ENCODE measurements around the gene SPATA2.
A peak's percentile ranks its signal among the peaks of the same experiment; 100 is the strongest.

DNA sequence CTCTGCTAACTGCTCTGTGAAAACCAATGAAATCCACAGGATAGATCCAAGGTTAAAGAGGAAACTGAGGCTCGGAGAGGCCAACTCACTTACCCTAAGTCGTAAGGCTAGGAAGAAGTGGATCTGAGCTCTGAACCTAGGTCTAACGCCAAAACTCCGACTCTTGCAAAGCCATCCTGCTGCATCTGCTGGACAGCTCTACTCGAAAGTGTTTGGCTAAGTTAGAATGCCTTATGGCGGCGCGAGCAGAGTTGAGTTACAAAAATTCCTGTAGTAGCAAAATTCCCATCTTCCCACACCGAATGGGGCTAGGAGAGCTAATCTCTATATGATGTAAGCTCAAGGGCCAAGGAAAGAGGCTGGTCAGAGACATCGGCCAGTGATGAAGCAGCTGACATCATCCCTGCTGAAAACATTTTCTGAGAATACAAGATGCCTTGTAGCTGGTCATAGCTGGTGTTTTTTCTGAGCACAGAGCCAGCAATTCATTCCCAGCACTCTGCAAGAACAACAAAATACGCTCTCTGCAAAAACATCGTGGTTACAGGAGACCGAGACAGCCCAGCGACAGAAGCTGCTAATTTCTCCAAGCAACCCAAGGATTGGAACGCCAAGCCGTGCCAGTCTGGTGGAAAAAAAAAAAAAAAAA is 1.8 kb downstream of the SPATA2 start:
- TF ChIP-seq ONECUT2 (CRISPR knock-in tag; IDR thresholded peaks at IDR 0.05) (no peak), RFX5 (IDR thresholded peaks at IDR 0.05; ENCODE audit: low read depth, low read length) (no peak), ZNF205 (CRISPR knock-in tag; IDR thresholded peaks at IDR 0.05) (no peak), JUN (CRISPR knock-in tag; IDR thresholded peaks at IDR 0.05) (no peak), RNF2 (conservative IDR thresholded peaks at IDR 0.05; ENCODE audit: low read depth) (no peak), RAD21 (CRISPR knock-in tag; IDR thresholded peaks at IDR 0.05) (no peak), RXRA (CRISPR knock-in tag; IDR thresholded peaks at IDR 0.05) (no peak), HCFC1 (IDR thresholded peaks at IDR 0.05; ENCODE audit: low read depth, low read length) (no peak), HDAC2 (CRISPR knock-in tag; IDR thresholded peaks at IDR 0.05) (no peak), POLR2A (IDR thresholded peaks at IDR 0.05; ENCODE audit: insufficient read depth in 1 of 2, low read depth in 2 of 2, low read length in 2 of 2) (no peak)
- TF ChIP-seq, protein P1, sequence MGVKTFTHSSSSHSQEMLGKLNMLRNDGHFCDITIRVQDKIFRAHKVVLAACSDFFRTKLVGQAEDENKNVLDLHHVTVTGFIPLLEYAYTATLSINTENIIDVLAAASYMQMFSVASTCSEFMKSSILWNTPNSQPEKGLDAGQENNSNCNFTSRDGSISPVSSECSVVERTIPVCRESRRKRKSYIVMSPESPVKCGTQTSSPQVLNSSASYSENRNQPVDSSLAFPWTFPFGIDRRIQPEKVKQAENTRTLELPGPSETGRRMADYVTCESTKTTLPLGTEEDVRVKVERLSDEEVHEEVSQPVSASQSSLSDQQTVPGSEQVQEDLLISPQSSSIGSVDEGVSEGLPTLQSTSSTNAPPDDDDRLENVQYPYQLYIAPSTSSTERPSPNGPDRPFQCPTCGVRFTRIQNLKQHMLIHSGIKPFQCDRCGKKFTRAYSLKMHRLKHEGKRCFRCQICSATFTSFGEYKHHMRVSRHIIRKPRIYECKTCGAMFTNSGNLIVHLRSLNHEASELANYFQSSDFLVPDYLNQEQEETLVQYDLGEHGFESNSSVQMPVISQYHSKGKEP (CRISPR knock-in tag; IDR thresholded peaks at IDR 0.05): no peak
- TF ChIP-seq, protein P2, sequence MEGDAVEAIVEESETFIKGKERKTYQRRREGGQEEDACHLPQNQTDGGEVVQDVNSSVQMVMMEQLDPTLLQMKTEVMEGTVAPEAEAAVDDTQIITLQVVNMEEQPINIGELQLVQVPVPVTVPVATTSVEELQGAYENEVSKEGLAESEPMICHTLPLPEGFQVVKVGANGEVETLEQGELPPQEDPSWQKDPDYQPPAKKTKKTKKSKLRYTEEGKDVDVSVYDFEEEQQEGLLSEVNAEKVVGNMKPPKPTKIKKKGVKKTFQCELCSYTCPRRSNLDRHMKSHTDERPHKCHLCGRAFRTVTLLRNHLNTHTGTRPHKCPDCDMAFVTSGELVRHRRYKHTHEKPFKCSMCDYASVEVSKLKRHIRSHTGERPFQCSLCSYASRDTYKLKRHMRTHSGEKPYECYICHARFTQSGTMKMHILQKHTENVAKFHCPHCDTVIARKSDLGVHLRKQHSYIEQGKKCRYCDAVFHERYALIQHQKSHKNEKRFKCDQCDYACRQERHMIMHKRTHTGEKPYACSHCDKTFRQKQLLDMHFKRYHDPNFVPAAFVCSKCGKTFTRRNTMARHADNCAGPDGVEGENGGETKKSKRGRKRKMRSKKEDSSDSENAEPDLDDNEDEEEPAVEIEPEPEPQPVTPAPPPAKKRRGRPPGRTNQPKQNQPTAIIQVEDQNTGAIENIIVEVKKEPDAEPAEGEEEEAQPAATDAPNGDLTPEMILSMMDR (CRISPR knock-in tag; IDR thresholded peaks at IDR 0.05): no peak
- TF ChIP-seq, protein P3, sequence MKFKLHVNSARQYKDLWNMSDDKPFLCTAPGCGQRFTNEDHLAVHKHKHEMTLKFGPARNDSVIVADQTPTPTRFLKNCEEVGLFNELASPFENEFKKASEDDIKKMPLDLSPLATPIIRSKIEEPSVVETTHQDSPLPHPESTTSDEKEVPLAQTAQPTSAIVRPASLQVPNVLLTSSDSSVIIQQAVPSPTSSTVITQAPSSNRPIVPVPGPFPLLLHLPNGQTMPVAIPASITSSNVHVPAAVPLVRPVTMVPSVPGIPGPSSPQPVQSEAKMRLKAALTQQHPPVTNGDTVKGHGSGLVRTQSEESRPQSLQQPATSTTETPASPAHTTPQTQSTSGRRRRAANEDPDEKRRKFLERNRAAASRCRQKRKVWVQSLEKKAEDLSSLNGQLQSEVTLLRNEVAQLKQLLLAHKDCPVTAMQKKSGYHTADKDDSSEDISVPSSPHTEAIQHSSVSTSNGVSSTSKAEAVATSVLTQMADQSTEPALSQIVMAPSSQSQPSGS (CRISPR knock-in tag; IDR thresholded peaks at IDR 0.05): no peak
- TF ChIP-seq, protein P4, sequence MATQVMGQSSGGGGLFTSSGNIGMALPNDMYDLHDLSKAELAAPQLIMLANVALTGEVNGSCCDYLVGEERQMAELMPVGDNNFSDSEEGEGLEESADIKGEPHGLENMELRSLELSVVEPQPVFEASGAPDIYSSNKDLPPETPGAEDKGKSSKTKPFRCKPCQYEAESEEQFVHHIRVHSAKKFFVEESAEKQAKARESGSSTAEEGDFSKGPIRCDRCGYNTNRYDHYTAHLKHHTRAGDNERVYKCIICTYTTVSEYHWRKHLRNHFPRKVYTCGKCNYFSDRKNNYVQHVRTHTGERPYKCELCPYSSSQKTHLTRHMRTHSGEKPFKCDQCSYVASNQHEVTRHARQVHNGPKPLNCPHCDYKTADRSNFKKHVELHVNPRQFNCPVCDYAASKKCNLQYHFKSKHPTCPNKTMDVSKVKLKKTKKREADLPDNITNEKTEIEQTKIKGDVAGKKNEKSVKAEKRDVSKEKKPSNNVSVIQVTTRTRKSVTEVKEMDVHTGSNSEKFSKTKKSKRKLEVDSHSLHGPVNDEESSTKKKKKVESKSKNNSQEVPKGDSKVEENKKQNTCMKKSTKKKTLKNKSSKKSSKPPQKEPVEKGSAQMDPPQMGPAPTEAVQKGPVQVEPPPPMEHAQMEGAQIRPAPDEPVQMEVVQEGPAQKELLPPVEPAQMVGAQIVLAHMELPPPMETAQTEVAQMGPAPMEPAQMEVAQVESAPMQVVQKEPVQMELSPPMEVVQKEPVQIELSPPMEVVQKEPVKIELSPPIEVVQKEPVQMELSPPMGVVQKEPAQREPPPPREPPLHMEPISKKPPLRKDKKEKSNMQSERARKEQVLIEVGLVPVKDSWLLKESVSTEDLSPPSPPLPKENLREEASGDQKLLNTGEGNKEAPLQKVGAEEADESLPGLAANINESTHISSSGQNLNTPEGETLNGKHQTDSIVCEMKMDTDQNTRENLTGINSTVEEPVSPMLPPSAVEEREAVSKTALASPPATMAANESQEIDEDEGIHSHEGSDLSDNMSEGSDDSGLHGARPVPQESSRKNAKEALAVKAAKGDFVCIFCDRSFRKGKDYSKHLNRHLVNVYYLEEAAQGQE (IDR thresholded peaks at IDR 0.05; ENCODE audit: borderline replicate concordance in 1 of 2, low read depth in 1 of 2, low read length in 2 of 2): peak in 1 of 2 experiments; percentile 80; a peak in 2 of 4 replicates

Measured in HepG2 (cell line).